Neural progenitor cell (in vitro differentiated cells): ENCODE measurements around the gene TMEM248. TPM values are rescaled to one million over a fixed set of nuclear protein-coding genes. Genes with fewer than 3 reads are reported as not detected.
"Not testable (repeated sequence)": the region's sequence is repeated elsewhere in the genome, so short reads cannot be mapped to it uniquely, and the experiment has no call there.

Experiments used
- DNase-seq: peaks from one replicate; pipeline ENCODE4 v3.0.0-alpha.2; 2016; ENCODE audit warnings: low spot score
- H2AFZ ChIP-seq: fragments of 200-600 bp; sonication (generic); replicated peaks from 2 replicates; pipeline ENCODE4 v1.6.1; 2016; ENCODE audit warnings: antibody characterized with exemption
- H3F3A ChIP-seq: fragments of 200-600 bp; sonication (generic); 2 replicates; pipeline ENCODE4 v1.6.1; 2016; ENCODE audit warnings: antibody characterized with exemption, low read depth
- H3K27ac ChIP-seq: fragments of 200-600 bp; sonication (generic); 2 replicates; pipeline ENCODE4 v1.5.1; 2016; ENCODE audit warnings: mild to moderate bottlenecking
- H3K27me3 ChIP-seq: fragments of 200-600 bp; sonication (generic); 2 replicates; pipeline ENCODE4 v1.6.1; 2016; ENCODE audit warnings: mild to moderate bottlenecking, moderate library complexity
- H3K36me3 ChIP-seq: fragments of 200-600 bp; sonication (generic); 2 replicates; pipeline ENCODE4 v1.5.1; 2016
- H3K4me1 ChIP-seq: fragments of 200-600 bp; sonication (generic); 2 replicates; pipeline ENCODE4 v1.6.1; 2016; ENCODE audit warnings: mixed run types
- H3K4me2 ChIP-seq: fragments of 200-600 bp; sonication (generic); 2 replicates; pipeline ENCODE4 v1.6.1; 2016
- H3K4me3 ChIP-seq: fragments of 200-600 bp; sonication (generic); 2 replicates; pipeline ENCODE4 v1.5.1; 2016
- H3K79me2 ChIP-seq: fragments of 200-600 bp; sonication (generic); 2 replicates; pipeline ENCODE4 v1.6.1; 2016; ENCODE audit warnings: low read depth
- H3K9ac ChIP-seq: fragments of 200-600 bp; sonication (generic); 2 replicates; pipeline ENCODE4 v1.6.1; 2016
- H3K9me3 ChIP-seq: fragments of 200-600 bp; sonication (generic); 2 replicates; pipeline ENCODE4 v1.5.1; 2016; ENCODE audit warnings: low read depth
- H4K20me1 ChIP-seq: fragments of 200-600 bp; sonication (generic); 2 replicates; pipeline ENCODE4 v1.6.1; 2016; ENCODE audit warnings: low read depth
- H3K27ac Mint-ChIP-seq: 3 replicates; pipeline ENCODE4 v1.8.0; 2021; ENCODE audit warnings: mixed read lengths
- H3K27me3 Mint-ChIP-seq: 2 replicates; pipeline ENCODE4 v1.8.0; 2022; ENCODE audit warnings: low read depth, mild to moderate bottlenecking, inconsistent platforms, moderate library complexity, mixed read lengths; ENCODE audit not compliant: insufficient read depth
- H3K36me3 Mint-ChIP-seq: 3 replicates; pipeline ENCODE4 v1.8.0; 2021; ENCODE audit warnings: mixed read lengths
- H3K4me1 Mint-ChIP-seq: 3 replicates; pipeline ENCODE4 v1.8.0; 2021; ENCODE audit warnings: mixed read lengths
- H3K4me3 Mint-ChIP-seq: 3 replicates; pipeline ENCODE4 v1.8.0; 2021; ENCODE audit warnings: mild to moderate bottlenecking, moderate library complexity, mixed read lengths
- H3K9me3 Mint-ChIP-seq: 3 replicates; pipeline ENCODE4 v1.8.0; 2020; ENCODE audit warnings: mixed read lengths
- EZH2 ChIP-seq: fragments of 200-600 bp; sonication (generic); IDR thresholded peaks from 2 replicates; pipeline ENCODE4 v1.6.1; 2017; ENCODE audit warnings: antibody characterized with exemption, mild to moderate bottlenecking, moderate library complexity
- EZH2phosphoT487 ChIP-seq: fragments of 200-600 bp; sonication (generic); IDR thresholded peaks from 2 replicates; pipeline ENCODE4 v1.6.1; 2017; ENCODE audit warnings: antibody characterized with exemption
- total RNA-seq: library from RNA; depleted of rRNA; stranded (reverse); fragments of >200 nt; gene quantifications from 2 replicates; pipeline ENCODE4 v1.2.3, GENCODE V29; 2015; ENCODE audit warnings: low replicate concordance
- TF ChIP-seq, protein P1 (sequence below): fragments of 200-600 bp; sonication (generic); IDR thresholded peaks from 2 replicates; pipeline ENCODE4 v1.5.1; 2017; ENCODE audit warnings: antibody characterized with exemption, mild to moderate bottlenecking

The TMEM248 gene
- total RNA-seq, 1 donor from 2014 or later: 59.9 TPM

DNA sequence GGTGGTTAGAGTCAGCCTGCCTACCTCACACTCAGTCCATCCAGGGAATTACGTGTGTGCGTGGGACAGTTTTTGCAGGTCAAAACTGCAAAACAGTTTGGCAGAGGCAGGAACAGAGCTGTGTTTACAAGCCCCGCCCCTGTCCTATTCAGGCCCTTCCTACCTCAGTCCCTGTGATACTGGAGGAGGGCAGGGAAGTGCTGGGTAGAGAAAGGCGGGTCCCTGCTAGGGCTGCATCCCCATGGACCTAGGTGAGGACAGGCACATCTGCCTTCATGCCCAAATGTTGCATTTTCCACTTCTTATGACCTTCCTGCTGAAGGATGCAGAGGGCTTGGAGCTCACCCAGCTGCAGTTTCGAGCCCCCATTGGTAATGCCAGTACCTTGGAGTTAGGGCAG lies 49.3 kb downstream of the TMEM248 start:
- peaks cover 5% of the 10 kb centered on the region for H3K27me3 Mint-ChIP-seq
- Histone ChIP-seq H3K9ac (no peak overlapping the region), H3K9me3 (no peaks in the 10 kb centered on the region), H3K4me2 (no peak overlapping the region), H2AFZ (peak overlapping the region; percentile 42), H3K36me3 (no peaks in the 10 kb centered on the region), H3K79me2 (no peaks in the 10 kb centered on the region), H3K27me3 (no peaks in the 10 kb centered on the region), H3K4me3 (no peak overlapping the region), H3K27ac (no peak overlapping the region), H3F3A (no peaks in the 10 kb centered on the region), H3K4me1 (no peaks in the 10 kb centered on the region), H4K20me1 (no peaks in the 10 kb centered on the region)
- H3K4me1 Mint-ChIP-seq: peaks cover 3% of the 10 kb centered on the region
- no peak overlapping the region for H3K4me3 Mint-ChIP-seq
- peak; percentile 20 for DNase-seq
- H3K27ac Mint-ChIP-seq: no peak overlapping the region
- H3K9me3 Mint-ChIP-seq: no peaks in the 10 kb centered on the region
- no peaks in the 10 kb centered on the region for H3K36me3 Mint-ChIP-seq
- TF ChIP-seq EZH2: no peak
- no peak for TF ChIP-seq EZH2phosphoT487
- TF ChIP-seq, protein P1, sequence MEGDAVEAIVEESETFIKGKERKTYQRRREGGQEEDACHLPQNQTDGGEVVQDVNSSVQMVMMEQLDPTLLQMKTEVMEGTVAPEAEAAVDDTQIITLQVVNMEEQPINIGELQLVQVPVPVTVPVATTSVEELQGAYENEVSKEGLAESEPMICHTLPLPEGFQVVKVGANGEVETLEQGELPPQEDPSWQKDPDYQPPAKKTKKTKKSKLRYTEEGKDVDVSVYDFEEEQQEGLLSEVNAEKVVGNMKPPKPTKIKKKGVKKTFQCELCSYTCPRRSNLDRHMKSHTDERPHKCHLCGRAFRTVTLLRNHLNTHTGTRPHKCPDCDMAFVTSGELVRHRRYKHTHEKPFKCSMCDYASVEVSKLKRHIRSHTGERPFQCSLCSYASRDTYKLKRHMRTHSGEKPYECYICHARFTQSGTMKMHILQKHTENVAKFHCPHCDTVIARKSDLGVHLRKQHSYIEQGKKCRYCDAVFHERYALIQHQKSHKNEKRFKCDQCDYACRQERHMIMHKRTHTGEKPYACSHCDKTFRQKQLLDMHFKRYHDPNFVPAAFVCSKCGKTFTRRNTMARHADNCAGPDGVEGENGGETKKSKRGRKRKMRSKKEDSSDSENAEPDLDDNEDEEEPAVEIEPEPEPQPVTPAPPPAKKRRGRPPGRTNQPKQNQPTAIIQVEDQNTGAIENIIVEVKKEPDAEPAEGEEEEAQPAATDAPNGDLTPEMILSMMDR: no peak

DNA sequence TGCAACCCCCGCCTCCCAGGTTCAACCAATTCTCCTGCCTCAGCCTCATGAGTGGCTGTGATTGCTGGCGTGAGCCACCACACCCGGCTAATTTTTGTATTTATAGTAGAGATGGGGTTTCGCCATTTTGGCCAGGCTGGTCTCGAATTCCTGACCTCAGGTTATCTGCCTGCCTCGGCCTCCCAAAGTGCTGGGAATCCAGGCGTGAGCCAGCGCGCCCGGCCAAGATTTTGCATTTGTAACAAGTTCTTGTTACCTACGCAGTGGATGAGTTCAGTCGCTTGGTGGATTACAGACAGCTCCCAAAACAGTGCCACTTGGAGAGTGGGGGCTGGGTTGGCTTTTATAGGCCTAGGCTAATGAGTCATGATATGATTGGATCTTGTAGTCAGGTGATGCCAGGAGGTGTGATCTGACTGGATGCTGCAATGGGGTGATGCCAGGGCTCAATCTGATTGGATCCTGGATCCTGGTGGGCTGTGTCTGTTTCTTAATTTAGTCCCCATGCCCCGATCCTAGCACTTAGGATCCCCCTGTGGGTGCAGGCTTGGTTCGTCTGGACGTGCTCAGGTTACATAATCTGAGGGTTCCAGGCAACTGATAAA lies 54.1 kb downstream of the TMEM248 start:
- no peaks in the 10 kb centered on the region for H3K27me3 Mint-ChIP-seq
- H3K4me1 ChIP-seq: no peaks in the 10 kb centered on the region
- H3K36me3 Mint-ChIP-seq: no peaks in the 10 kb centered on the region
- no peaks in the 10 kb centered on the region for H3K79me2 ChIP-seq
- H3K4me3 Mint-ChIP-seq: no peak overlapping the region
- no peak overlapping the region for H3K4me2 ChIP-seq
- H3K9me3 Mint-ChIP-seq: peaks cover 7% of the 10 kb centered on the region
- no peak overlapping the region for H3K27ac Mint-ChIP-seq
- no peak overlapping the region for H3K4me3 ChIP-seq
- H3K36me3 ChIP-seq: no peaks in the 10 kb centered on the region
- H2AFZ ChIP-seq: no peak overlapping the region
- H4K20me1 ChIP-seq: no peaks in the 10 kb centered on the region
- H3K4me1 Mint-ChIP-seq: peaks cover 3% of the 10 kb centered on the region
- H3K9me3 ChIP-seq: no peaks in the 10 kb centered on the region
- H3K27me3 ChIP-seq: no peaks in the 10 kb centered on the region
- no peak for DNase-seq
- no peak for TF ChIP-seq EZH2phosphoT487
- no peak for TF ChIP-seq EZH2
- no peaks in the 10 kb centered on the region for H3F3A ChIP-seq
- no peak overlapping the region for H3K9ac ChIP-seq
- H3K27ac ChIP-seq: no peak overlapping the region

DNA sequence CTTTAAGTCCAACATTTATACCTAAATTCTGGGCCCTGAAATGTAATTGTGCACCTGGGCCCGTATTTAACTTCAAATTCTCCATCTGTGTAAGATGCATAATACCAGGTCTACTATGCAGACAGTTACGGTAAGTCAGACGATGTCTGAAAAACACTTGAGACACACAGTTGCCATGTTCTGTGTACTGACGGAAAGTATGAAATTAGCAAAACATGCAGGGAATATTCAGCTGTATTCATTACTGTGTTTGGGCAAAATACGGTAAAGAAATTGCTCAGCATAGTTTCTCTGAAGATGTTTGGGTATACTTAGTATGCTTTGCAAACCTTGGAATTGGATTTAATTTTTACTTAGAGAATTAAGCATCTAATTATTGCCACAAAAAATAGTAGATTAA lies 57.3 kb downstream of the TMEM248 start:
- not testable (repeated sequence) for H3K27ac Mint-ChIP-seq, DNase-seq, H3K27me3 ChIP-seq, H3K9me3 ChIP-seq, H3K4me3 Mint-ChIP-seq, H2AFZ ChIP-seq, H3K27ac ChIP-seq, H3K36me3 ChIP-seq, H3K27me3 Mint-ChIP-seq, H3F3A ChIP-seq, H4K20me1 ChIP-seq, H3K9ac ChIP-seq, H3K4me2 ChIP-seq, H3K79me2 ChIP-seq, H3K4me1 Mint-ChIP-seq, H3K4me1 ChIP-seq, H3K4me3 ChIP-seq, H3K36me3 Mint-ChIP-seq
- H3K9me3 Mint-ChIP-seq: peaks cover 16% of the 10 kb centered on the region

DNA sequence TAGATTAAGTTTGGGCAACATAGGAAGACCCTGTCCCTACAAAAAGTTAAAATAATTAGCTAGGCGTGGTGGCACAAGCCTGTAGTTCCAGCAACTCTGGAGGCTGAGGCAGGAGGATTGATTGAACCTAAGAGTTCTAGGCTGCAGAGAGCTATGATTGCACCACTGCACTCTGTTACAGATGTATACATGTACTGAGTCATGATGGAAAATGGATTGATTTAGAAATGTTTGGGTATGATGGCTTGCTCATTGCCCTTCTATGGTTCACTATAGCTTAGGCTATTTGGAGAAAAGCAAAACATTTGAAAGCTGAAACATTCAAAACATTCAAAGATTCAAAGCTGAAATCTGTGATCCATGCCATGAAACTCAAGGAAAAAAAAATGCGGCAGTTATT lies 58.0 kb downstream of the TMEM248 start:
- H3K4me1 Mint-ChIP-seq, H3K4me1 ChIP-seq, H3K27me3 Mint-ChIP-seq, H3K79me2 ChIP-seq, DNase-seq, H3K4me2 ChIP-seq, H3K9ac ChIP-seq, H3K9me3 ChIP-seq, H2AFZ ChIP-seq, H3K36me3 Mint-ChIP-seq, H3K27me3 ChIP-seq, H3K36me3 ChIP-seq, H3K4me3 Mint-ChIP-seq, H3F3A ChIP-seq, H4K20me1 ChIP-seq, H3K27ac ChIP-seq, H3K27ac Mint-ChIP-seq, H3K4me3 ChIP-seq: not testable (repeated sequence)
- H3K9me3 Mint-ChIP-seq: peaks cover 16% of the 10 kb centered on the region

DNA sequence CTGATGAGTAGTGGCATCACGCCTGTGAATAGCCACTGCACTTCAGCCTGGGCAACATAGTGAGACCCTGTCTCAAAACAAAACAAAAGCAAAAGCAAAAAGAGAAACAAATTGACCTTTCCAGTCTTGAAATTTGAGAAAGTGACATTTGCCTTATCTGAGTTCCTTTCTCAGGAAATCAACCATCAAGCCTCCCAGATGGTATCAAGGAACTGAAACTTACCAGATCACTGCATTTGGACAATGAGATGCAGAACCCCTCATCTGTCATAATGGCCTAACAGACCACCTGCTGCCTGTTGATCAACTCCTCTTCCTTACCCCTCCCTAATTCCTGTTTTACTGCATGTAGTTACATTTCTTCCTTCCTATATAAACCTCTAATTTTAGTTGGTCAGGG lies 59.3 kb downstream of the TMEM248 start:
- not testable (repeated sequence) for H3K27me3 Mint-ChIP-seq, H4K20me1 ChIP-seq, H3K4me2 ChIP-seq, H3F3A ChIP-seq, DNase-seq, H3K36me3 ChIP-seq, H3K4me1 Mint-ChIP-seq, H2AFZ ChIP-seq, H3K4me3 ChIP-seq, H3K79me2 ChIP-seq, H3K36me3 Mint-ChIP-seq, H3K9me3 ChIP-seq, H3K4me1 ChIP-seq, H3K9ac ChIP-seq, H3K27ac ChIP-seq, H3K4me3 Mint-ChIP-seq, H3K27ac Mint-ChIP-seq, H3K27me3 ChIP-seq
- peaks cover 16% of the 10 kb centered on the region for H3K9me3 Mint-ChIP-seq

DNA sequence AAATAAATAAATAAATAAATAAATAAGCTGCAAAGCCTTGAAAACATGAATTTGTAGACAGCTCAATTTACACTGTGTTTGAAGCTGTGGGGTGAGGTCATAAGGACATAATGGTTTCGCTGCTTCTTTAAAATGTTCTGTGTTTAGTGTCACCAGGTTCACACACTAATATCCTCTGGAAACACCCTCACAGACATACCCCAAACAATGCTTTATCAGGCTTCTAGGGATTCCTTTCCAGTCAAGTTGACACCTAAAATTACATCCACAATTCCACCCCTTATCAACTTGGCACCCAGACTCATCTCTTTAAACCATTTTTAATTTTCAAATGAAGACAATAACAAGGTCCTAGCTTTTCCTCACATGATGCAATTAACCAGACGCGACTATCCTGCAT lies 68.5 kb downstream of the TMEM248 start:
- H3K9me3 Mint-ChIP-seq, H3K27me3 Mint-ChIP-seq, H3K27me3 ChIP-seq, H3K4me1 ChIP-seq, H3F3A ChIP-seq, H3K27ac Mint-ChIP-seq, H3K9me3 ChIP-seq, H3K36me3 ChIP-seq, H3K4me3 Mint-ChIP-seq, H4K20me1 ChIP-seq, H3K27ac ChIP-seq, H3K4me1 Mint-ChIP-seq, H3K4me3 ChIP-seq, DNase-seq, H2AFZ ChIP-seq, H3K4me2 ChIP-seq, H3K9ac ChIP-seq: not testable (repeated sequence)
- H3K36me3 Mint-ChIP-seq: peaks cover 14% of the 10 kb centered on the region
- H3K79me2 ChIP-seq: peaks cover 10% of the 10 kb centered on the region

DNA sequence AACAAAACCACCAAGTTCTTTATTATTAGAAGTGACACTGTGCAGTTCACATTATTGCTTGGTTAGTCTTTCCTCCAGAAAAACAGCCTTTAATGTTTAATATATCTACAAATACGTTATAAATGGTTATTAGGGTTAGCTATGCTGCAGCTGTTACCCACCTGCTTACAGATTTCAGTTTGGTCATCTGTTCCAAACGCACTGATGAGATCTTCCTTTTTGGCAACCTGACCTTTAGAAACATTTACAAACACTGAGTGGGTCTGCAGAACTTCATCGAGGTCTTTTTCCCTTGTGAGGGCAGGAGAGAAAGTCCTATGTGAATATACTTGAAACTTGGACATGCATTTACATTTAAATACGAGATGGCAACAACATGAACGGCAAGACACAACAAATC lies 73.0 kb downstream of the TMEM248 start:
- peaks cover 23% of the 10 kb centered on the region for H3K79me2 ChIP-seq
- not testable (repeated sequence) for H3K4me3 ChIP-seq, H4K20me1 ChIP-seq, H3K9me3 ChIP-seq, H3K27me3 Mint-ChIP-seq, H3K36me3 Mint-ChIP-seq, DNase-seq, H3K27ac Mint-ChIP-seq, H3K9me3 Mint-ChIP-seq, H3K27me3 ChIP-seq, H3K36me3 ChIP-seq, H3K9ac ChIP-seq, H3K4me1 ChIP-seq, H2AFZ ChIP-seq, H3K4me2 ChIP-seq, H3K27ac ChIP-seq
- Mint-ChIP-seq H3K4me1 (peaks cover 12% of the 10 kb centered on the region), H3K4me3 (peak overlapping the region; percentile 99)
- H3F3A ChIP-seq: peaks cover 21% of the 10 kb centered on the region
